Dendritic cell treated with granulocyte-macrophage colony-stimulating factor and Interleukin-4, amounts not matched to agents 40 ng/mL and 50 ng/mL, for 4 days (primary cell): ENCODE data around the gene FAM20A.
"Not testable (repeated sequence)": the region's sequence is repeated elsewhere in the genome, so short reads cannot be mapped to it uniquely, and the experiment has no call there.

Source experiments
- H3K27ac Mint-ChIP-seq: one replicate; pipeline ENCODE4 v1.8.0; 2022; ENCODE audit warnings: mild to moderate bottlenecking, mixed read lengths
- H3K27me3 Mint-ChIP-seq: one replicate; pipeline ENCODE4 v1.8.0; 2022; ENCODE audit warnings: mild to moderate bottlenecking, mixed read lengths
- H3K36me3 Mint-ChIP-seq: one replicate; pipeline ENCODE4 v1.8.0; 2022; ENCODE audit warnings: low read depth, mixed read lengths
- H3K4me1 Mint-ChIP-seq: one replicate; pipeline ENCODE4 v1.8.0; 2022; ENCODE audit warnings: low read depth, mixed read lengths
- H3K4me3 Mint-ChIP-seq: one replicate; pipeline ENCODE4 v1.8.0; 2022; ENCODE audit warnings: mild to moderate bottlenecking, moderate library complexity, mixed read lengths
- H3K9me3 Mint-ChIP-seq: one replicate; pipeline ENCODE4 v1.8.0; 2022; ENCODE audit warnings: mixed read lengths
- intact Hi-C: fragments of 100-400 bp; cut with micrococcal nuclease; formaldehyde crosslinking; loops from one replicate; pipeline ENCODE4 v1.15.0; 2022

Gene FAM20A

DNA sequence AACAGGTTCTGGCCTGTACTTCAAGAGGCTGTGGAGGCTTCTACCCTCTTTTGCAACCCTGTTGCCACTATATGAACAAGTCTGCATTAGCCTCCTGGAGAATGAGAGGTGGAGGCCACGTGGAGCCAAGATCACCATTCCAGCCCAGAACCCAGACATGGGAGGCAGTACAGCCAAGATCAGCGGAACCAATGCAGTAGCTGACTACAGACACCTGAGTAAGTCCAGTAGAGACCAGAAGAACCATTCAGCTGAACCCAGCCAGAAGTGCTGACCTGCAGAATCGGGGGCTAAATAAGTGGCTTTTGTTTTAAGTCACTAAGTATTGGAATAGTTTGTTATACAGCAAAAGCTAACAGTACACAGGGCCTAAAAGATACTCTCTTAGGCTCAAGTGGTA is 12.1 kb downstream of the FAM20A start:
- peaks cover 16% of the 10 kb centered on the region for H3K36me3 Mint-ChIP-seq
- peaks cover 9% of the 10 kb centered on the region for H3K9me3 Mint-ChIP-seq
- no peak overlapping the region for H3K27ac Mint-ChIP-seq
- intact Hi-C loops: no loop called here
- no peak overlapping the region for H3K4me3 Mint-ChIP-seq
- peaks cover 27% of the 10 kb centered on the region for H3K4me1 Mint-ChIP-seq
- peaks cover 28% of the 10 kb centered on the region for H3K27me3 Mint-ChIP-seq

DNA sequence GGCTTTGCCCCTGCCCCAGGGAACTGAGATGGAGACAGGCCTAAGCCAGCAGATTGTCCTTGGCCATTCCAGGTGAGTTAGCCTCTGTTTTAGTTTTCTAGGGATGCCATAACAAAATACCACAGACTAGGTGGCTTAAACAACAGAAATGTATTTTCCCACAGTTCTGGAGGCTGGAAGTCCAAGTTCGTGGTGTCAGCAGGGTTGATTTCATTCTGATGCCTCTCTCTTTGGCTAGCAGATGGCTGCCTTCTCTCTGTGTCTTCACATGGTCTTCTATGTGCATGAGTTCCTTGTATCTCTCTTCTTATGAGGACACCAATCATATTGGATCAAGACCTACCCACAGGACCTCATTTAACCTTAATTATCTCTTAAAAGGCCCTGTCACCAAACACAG is 12.8 kb downstream of the FAM20A start:
- Mint-ChIP-seq H3K27me3 (peaks cover 23% of the 10 kb centered on the region), H3K4me1 (peaks cover 21% of the 10 kb centered on the region), H3K27ac (no peak overlapping the region), H3K9me3 (peaks cover 9% of the 10 kb centered on the region), H3K36me3 (peaks cover 16% of the 10 kb centered on the region), H3K4me3 (no peak overlapping the region)
- intact Hi-C loops: no loop called here

DNA sequence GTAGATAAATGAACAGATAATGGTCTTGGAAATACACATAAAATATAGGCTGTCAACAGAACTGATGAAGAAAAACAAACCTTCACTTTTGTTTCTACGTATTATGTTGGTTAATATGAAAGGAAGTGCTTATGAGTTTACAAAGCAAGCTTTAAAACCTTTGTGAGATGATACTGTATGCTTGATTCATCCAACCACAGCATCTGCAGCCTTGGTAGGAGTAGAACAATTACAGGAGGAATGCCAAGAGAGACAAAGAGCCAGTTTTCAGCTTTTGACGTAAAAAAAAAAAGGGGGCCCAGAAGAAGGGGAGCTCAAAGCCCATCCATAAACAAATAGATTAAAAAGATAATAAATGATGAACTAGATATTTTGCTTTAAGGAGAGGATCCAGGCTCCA is 13.3 kb downstream of the FAM20A start:
- Mint-ChIP-seq H3K27ac (no peak overlapping the region), H3K4me1 (peaks cover 19% of the 10 kb centered on the region), H3K9me3 (peaks cover 9% of the 10 kb centered on the region), H3K36me3 (peaks cover 16% of the 10 kb centered on the region), H3K4me3 (no peak overlapping the region), H3K27me3 (peaks cover 23% of the 10 kb centered on the region)
- intact Hi-C loops: no loop called here

DNA sequence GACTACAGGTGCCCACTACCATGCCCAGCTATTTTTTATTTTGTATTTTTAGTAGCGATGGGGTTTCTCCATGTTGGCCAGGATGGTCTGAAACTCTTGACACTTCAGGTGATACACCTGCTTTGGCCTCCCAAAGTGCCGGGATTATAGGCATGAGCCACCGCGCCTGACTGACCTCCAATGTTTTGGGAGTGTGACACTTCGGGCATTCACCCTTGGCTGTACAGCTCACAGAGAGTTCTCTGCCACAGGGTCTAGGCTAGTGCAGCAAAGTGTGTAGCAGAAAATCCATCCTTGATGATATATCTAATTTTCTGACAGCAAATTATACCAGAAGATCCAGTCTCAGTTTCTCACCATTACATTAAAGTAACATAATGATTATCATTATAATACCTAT is 14.1 kb downstream of the FAM20A start:
- Mint-ChIP-seq H3K4me1 (peaks cover 24% of the 10 kb centered on the region), H3K9me3 (peaks cover 9% of the 10 kb centered on the region), H3K27me3 (peaks cover 17% of the 10 kb centered on the region), H3K27ac (no peak overlapping the region), H3K36me3 (peaks cover 16% of the 10 kb centered on the region), H3K4me3 (no peak overlapping the region)
- intact Hi-C loops: no loop called here

DNA sequence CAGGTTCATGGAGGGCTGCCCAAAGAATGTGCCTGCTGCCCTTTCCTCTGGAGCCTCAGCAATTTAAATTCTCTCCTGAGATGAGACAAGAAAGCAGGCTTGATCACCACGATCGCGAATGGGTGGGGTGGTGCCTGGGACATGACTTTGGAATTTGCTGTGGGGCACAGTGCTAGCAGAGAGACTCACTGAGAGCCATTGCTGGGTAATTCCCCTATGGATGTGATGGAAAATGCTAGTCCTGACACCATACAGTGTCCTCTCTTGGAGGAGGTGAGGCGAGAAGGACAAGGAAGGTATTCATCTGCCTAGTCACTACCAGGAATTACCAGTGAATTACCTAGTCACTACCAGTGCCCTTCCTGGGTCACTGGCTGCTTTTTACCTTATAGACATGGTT is 15.5 kb downstream of the FAM20A start:
- peaks cover 22% of the 10 kb centered on the region for H3K4me1 Mint-ChIP-seq
- intact Hi-C loops: no loop called here
- H3K27ac Mint-ChIP-seq: no peak overlapping the region
- H3K4me3 Mint-ChIP-seq: no peak overlapping the region
- peaks cover 8% of the 10 kb centered on the region for H3K27me3 Mint-ChIP-seq
- H3K9me3 Mint-ChIP-seq: peaks cover 9% of the 10 kb centered on the region
- H3K36me3 Mint-ChIP-seq: peaks cover 16% of the 10 kb centered on the region

DNA sequence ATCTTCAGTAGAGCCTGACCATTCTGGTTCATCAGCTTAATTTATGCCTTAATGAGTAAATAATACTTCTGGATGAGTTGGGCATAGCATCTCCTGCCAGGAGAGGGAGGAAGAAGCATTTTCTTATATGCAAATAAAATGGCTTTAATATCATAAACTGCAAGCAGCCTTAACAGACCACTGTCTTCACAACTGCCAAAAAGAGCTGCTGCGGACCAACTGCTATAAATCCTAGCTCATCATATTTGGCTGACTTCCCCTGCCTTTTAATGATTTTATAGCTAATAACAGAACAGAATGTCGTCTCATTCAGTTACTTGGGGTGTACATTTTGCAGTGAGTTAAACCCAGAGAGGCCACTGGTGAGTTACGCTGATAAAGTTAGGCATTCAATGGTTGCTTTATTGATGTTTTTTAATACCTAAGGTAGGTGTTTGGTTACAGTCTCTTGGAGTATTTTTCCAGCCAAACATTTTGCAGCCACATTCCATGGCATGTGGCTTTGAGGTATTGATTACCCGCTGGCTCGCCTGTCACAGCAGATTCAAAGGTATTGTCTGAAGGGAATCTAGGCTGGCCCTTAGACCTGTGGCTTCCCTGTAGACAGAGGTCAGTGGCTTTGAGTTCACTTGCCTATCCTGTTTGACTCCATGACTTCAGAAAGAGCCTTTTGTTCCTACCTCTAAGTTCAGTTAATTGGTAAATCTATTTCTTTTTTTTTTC is 16.4 kb downstream of the FAM20A start:
- no peak overlapping the region for H3K27ac Mint-ChIP-seq
- peaks cover 16% of the 10 kb centered on the region for H3K36me3 Mint-ChIP-seq
- peaks cover 7% of the 10 kb centered on the region for H3K27me3 Mint-ChIP-seq
- H3K4me3 Mint-ChIP-seq: no peak overlapping the region
- peaks cover 9% of the 10 kb centered on the region for H3K9me3 Mint-ChIP-seq
- intact Hi-C loops: no loop called here
- peaks cover 30% of the 10 kb centered on the region for H3K4me1 Mint-ChIP-seq

DNA sequence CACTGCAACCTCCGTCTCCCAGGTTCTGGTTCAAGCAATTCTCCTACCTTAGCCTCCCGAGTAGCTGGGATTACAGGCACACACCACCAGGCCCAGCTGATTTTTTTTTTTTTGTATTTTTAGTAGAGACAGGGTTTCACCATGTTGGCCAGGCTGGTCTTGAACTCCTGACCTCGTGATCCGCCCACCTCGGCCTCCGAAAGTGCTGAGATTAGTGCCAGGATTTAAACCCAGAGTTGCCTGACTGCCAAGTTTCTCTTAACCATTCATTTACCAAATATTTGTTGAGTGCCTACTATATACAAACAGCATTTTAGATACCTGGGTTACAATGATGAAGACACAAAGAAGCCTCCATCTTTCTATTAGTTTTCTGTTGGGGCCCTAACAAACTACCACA is 18.3 kb downstream of the FAM20A start:
- H3K27ac Mint-ChIP-seq, H3K9me3 Mint-ChIP-seq, H3K27me3 Mint-ChIP-seq, H3K4me3 Mint-ChIP-seq, H3K36me3 Mint-ChIP-seq, intact Hi-C loops: not testable (repeated sequence)
- H3K4me1 Mint-ChIP-seq: peaks cover 37% of the 10 kb centered on the region

DNA sequence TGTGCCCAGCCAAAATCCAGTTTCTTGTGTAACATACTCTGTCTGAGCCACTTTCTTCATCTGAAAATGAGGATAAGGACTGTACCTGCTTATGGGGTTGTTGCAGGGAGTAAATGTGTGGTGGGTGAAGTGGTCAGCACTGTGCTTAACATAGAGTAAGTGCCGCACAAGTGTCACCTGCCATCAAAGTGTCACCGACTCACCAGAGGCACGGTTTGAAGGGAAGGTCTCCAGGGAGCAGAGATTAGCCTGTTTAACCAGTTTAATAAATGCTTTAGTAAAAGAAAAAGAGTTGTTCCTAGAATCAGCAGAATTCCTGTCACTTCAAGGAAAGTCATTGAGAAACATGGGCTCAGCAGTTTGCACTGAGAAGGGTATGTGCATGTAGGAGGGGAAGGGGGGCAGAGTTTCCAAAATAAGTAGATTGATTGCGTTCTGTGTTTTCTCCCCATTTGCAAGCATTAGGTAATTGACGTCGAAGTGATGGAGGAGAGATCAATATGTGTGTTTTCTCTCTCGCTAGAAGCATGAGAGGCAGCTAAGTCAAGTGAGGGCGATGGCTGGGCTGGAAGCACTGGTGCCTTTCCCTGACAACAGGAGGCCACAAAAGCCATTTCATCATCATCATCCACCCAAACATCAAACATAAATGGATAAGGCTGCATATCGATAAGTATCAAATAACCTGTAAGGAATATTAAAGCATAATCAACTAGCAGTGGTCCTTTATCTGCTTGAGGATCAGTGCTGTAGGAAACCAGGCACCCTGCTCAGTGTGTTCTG is 19.1 kb downstream of the FAM20A start:
- Mint-ChIP-seq H3K36me3 (no peaks in the 10 kb centered on the region), H3K4me3 (no peak overlapping the region), H3K9me3 (no peaks in the 10 kb centered on the region), H3K27ac (peak overlapping the region; percentile 90), H3K4me1 (peaks cover 37% of the 10 kb centered on the region), H3K27me3 (peaks cover 7% of the 10 kb centered on the region)
- intact Hi-C loops: no loop called here

DNA sequence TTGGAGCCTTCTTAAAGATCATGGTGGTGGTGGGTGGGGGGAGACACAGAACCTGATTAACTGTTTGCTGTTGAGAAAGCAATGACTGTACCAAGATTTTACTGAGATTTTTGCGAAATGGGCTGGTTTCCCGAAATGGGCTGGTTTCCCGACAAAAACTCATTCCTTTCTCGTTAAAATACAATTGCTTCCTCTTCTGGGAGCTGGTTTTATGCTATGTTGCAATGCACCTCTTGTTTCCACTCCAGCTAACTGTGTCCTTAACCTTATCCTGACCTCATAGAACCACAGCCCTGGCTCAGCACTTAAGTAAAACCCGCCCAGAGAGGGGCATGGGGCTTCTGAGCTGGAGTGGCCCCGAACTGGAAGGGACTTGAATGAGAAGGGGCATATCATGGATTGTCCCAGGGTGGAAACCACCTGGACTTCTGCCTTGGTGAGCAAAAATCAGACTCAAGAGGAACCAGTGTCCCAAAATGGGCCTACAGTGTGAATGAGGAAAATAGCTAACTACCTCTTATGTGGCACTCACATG is 20.9 kb downstream of the FAM20A start:
- H3K27me3 Mint-ChIP-seq: peaks cover 3% of the 10 kb centered on the region
- no peaks in the 10 kb centered on the region for H3K36me3 Mint-ChIP-seq
- no peak overlapping the region for H3K4me3 Mint-ChIP-seq
- H3K27ac Mint-ChIP-seq: peak overlapping the region; percentile 90
- intact Hi-C loops: no loop called here
- H3K4me1 Mint-ChIP-seq: peaks cover 37% of the 10 kb centered on the region
- H3K9me3 Mint-ChIP-seq: no peaks in the 10 kb centered on the region

DNA sequence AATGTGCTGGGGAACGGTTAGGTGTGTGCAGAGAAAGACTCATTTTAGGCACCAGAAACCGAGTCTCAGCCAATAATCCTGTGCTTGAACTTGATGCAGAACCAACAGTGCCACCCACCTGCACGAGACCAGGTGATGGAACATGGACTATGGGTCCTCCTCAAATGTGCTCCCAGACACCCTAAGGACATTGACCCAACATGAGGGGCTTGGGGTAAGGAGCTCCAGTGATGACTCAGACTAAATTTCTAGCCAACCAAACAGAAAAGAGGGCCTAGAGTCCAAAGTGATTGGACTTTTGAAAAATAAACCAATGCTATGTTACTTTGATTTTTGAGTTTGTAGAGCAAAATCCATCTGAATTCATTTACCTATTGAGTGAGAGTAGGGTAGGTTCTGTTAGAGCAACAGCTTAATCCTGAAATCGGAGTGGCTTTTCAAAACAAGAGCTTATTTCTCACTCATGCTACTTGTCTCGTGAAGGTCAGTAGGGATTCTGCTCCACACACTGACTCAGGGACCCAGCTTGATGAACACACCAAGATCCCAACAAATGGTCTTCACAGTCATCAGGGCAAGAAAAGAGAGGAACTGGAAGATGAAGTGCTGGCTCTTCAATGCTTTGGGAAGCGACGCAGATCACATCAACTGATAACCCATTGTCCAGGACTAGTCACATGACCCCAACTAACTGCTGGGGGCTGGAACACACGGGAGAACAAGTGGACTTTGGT is 21.8 kb downstream of the FAM20A start:
- Mint-ChIP-seq H3K27me3 (peaks cover 3% of the 10 kb centered on the region), H3K4me3 (no peak overlapping the region), H3K36me3 (no peaks in the 10 kb centered on the region), H3K4me1 (peaks cover 37% of the 10 kb centered on the region), H3K9me3 (no peaks in the 10 kb centered on the region), H3K27ac (peak overlapping the region; percentile 90)
- intact Hi-C loops: no loop called here

DNA sequence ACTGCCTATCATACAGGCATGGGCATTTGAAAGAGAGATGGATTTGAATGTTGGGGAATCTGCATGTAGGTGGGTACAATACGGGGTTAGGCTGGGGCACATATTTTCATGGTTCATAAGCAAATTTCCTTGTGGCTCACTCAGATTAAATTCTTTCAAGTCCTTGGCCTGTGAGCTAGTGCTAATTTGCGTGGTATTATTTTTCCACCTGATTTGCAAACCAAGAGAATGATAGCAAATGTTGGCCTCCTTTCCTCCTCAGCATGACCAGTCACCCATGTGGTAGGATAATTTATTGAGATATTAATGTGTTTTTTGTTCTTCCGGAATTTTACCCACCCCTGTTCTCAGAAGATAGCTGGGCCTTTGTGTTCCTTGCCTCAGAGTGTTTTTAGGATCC is 22.9 kb downstream of the FAM20A start:
- Mint-ChIP-seq H3K9me3 (no peaks in the 10 kb centered on the region), H3K4me3 (no peak overlapping the region), H3K4me1 (peaks cover 43% of the 10 kb centered on the region), H3K36me3 (no peaks in the 10 kb centered on the region), H3K27ac (peak overlapping the region; percentile 90), H3K27me3 (peaks cover 1% of the 10 kb centered on the region)
- intact Hi-C loops: no loop called here

DNA sequence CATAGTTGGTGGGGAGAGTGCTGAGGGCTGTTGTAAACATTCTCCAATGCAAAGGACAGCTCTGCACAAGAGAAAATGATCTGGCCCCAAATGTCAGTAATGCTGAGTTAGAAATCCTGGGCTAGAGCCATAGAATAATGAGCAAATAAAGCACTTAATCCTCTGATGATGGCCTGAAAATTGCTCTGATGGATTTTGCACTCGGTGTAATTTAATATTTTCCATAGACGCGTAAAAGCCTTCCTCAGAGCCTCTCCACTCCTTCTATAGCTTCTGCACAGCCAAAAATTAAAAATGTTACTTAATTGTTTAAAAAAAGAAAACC is 23.7 kb downstream of the FAM20A start:
- intact Hi-C loops: no loop called here
- peaks cover 1% of the 10 kb centered on the region for H3K27me3 Mint-ChIP-seq
- H3K4me3 Mint-ChIP-seq: no peak overlapping the region
- peaks cover 50% of the 10 kb centered on the region for H3K4me1 Mint-ChIP-seq
- H3K36me3 Mint-ChIP-seq: no peaks in the 10 kb centered on the region
- H3K27ac Mint-ChIP-seq: no peak overlapping the region
- no peaks in the 10 kb centered on the region for H3K9me3 Mint-ChIP-seq

DNA sequence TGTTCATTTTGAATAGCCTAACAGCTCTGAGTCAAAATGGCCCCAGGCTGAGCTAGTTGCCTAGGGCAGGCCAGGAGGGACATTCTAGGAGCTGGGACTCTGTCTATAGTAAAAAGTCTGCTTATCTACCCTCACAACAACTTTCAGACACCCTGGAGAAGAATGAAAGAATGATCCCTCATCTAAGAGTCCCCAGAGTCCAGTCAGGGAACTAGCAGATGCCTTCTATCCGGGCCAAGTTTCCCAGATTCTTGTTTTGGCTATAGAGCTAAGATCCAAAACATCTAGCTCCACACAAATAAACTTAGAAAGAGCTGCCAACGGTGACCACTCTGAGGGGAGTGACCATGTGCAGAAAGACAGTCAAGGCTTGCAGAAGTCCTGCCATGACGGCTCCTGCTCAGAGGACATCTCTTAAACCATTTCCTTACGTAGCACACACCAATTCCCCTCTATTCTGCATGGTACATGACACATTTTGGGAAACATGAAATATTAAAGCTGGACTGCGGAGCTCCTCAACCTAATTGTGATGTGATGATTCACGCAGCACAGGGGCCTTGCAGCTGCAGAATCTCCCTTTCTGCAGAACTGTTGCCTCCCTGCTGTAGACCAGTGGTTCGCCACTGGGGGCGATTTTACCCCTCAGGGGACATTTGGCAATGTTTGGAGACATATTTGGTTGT is 24.2 kb downstream of the FAM20A start:
- Mint-ChIP-seq H3K4me3 (no peak overlapping the region), H3K36me3 (no peaks in the 10 kb centered on the region), H3K27ac (no peak overlapping the region), H3K4me1 (peaks cover 50% of the 10 kb centered on the region), H3K27me3 (peaks cover 1% of the 10 kb centered on the region), H3K9me3 (no peaks in the 10 kb centered on the region)
- intact Hi-C loops: no loop called here

DNA sequence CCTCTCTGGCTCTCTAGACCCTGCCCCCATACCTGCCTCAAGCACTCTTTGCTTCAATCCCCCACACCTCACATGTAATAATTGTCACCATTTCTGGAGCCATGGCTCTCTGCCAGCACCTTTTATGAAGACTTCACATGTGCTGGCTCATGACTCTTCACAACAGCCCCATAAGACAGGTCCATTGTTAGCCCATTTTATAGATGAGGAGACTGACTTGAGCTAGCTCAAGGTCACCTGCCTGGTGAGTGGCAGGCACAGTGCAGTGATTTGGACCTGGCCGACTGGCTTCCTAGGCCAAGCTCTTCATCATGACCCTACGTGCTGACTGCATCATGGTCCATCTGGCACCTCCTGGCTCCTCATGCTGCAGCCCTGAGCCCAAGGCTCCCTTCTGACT is 25.0 kb downstream of the FAM20A start:
- H3K4me1 Mint-ChIP-seq: peaks cover 42% of the 10 kb centered on the region
- no peak overlapping the region for H3K4me3 Mint-ChIP-seq
- H3K27ac Mint-ChIP-seq: no peak overlapping the region
- peaks cover 1% of the 10 kb centered on the region for H3K27me3 Mint-ChIP-seq
- no peaks in the 10 kb centered on the region for H3K9me3 Mint-ChIP-seq
- intact Hi-C loops: no loop called here
- no peaks in the 10 kb centered on the region for H3K36me3 Mint-ChIP-seq
